HepG2 (cell line): ENCODE measurements around the gene COL26A1. TPM values are rescaled to one million over a fixed set of nuclear protein-coding genes. Genes with fewer than 3 reads are reported as not detected.
A peak's percentile ranks its signal among the peaks of the same experiment; 100 is the strongest.

Experiments
- ATAC-seq: fragments of 200-7000 bp; cut with Tn5 transposase; 3 replicates; pipeline ENCODE4 v1.9.1; 2020; ENCODE audit warnings: mild to moderate bottlenecking, moderate library complexity
- BruUV-seq: library from RNA; stranded (reverse); fragments of 400-500 nt; replicated peaks from 2 replicates; lab custom pipeline; 2021; lab: Mats Ljungman, UMichigan
- CTCF ChIA-PET: fragments of 300-600 bp; formaldehyde crosslinking; extraction: SDS; loops from one replicate; lab custom pipeline; 2021; ENCODE audit warnings: low total read pairs, inconsistent platforms, low intra/inter-chr PET ratio; lab: Yijun Ruan, JAX
- POLR2A ChIA-PET: fragments of 350-600 bp; sonication (Branson Sonifier 250); formaldehyde crosslinking; loops from one replicate; lab custom pipeline; 2020; ENCODE audit warnings: antibody characterized with exemption, inconsistent platforms; lab: Yijun Ruan, JAX
- DNase-seq: peaks from one replicate; pipeline ENCODE4 v3.0.0-alpha.2; 2015; ENCODE audit warnings: low spot score
- FAIRE-seq: peaks from 3 replicates; lab custom pipeline; 2011; peaks lifted over from hg19 to GRCh38; lab: Jason Lieb, UNC
- H2AFZ ChIP-seq: one replicate; pipeline ENCODE4 v1.6.1; 2011; ENCODE audit warnings: low read length, inconsistent platforms
- H3K27ac ChIP-seq: fragments of 300-600 bp; 3 replicates; pipeline ENCODE4 v1.8.0; 2011; ENCODE audit warnings: mixed run types, mild to moderate bottlenecking, mixed read lengths, low read length, inconsistent platforms; ENCODE audit not compliant: insufficient read depth; ENCODE audit errors: extremely low read length
- H3K27me3 ChIP-seq, 2 experiments: fragments of 200-600 bp in 1 of 2; 2 replicates in 1 of 2; 3 replicates in 1 of 2; pipeline versions ENCODE4 v1.6.0 to v1.8.0; 2011; ENCODE audit warnings: low read length in 2 of 2, mild to moderate bottlenecking in 2 of 2, moderate library complexity in 2 of 2, inconsistent platforms in 1 of 2; ENCODE audit not compliant: insufficient read depth in 2 of 2, control insufficient read depth in 1 of 2
- H3K36me3 ChIP-seq, 2 experiments: fragments of 200-600 bp in 1 of 2; replicated peaks in 1 of 2; 2 replicates in 1 of 2; 3 replicates in 1 of 2; pipeline versions ENCODE4 v1.5.1 to v1.8.0; 2011; ENCODE audit warnings: low read length in 2 of 2, inconsistent platforms in 1 of 2; ENCODE audit not compliant: insufficient read depth in 2 of 2, control insufficient read depth in 1 of 2
- H3K4me1 ChIP-seq: 2 replicates; pipeline ENCODE4 v1.5.1; 2012; ENCODE audit warnings: low read length, inconsistent platforms; ENCODE audit not compliant: insufficient read depth
- H3K4me2 ChIP-seq: 2 replicates; pipeline ENCODE4 v1.6.0; 2011; ENCODE audit warnings: low read depth, low read length, inconsistent platforms
- H3K4me3 ChIP-seq, 3 experiments: fragments of 200-600 bp in 1 of 3; sonication (generic), shearing (Covaris generic) in 1 of 3; replicated peaks in 1 of 3; 2 replicates each; pipeline ENCODE4 v1.5.1; 2011 to 2016; ENCODE audit warnings: low read length in 3 of 3, inconsistent platforms in 2 of 3, low read depth in 2 of 3, mild to moderate bottlenecking in 2 of 3, control low read depth in 1 of 3, mixed read lengths in 1 of 3; ENCODE audit not compliant: insufficient read depth in 1 of 3
- H3K79me2 ChIP-seq: one replicate; pipeline ENCODE4 v1.6.1; 2011; ENCODE audit warnings: low read length, inconsistent platforms; ENCODE audit not compliant: insufficient read depth
- H3K9ac ChIP-seq: 2 replicates; pipeline ENCODE4 v1.6.0; 2011; ENCODE audit warnings: mild to moderate bottlenecking, low read depth, low read length, inconsistent platforms; ENCODE audit not compliant: insufficient read depth
- H3K9me3 ChIP-seq: 2 replicates; pipeline ENCODE4 v1.5.1; 2012; ENCODE audit warnings: mild to moderate bottlenecking, low read length
- H4K20me1 ChIP-seq: 2 replicates; pipeline ENCODE4 v1.6.0; 2011; ENCODE audit warnings: inconsistent platforms, mild to moderate bottlenecking, low read length, moderate library complexity; ENCODE audit not compliant: insufficient read depth
- CBX5 ChIP-seq: sonication (generic); formaldehyde crosslinking; IDR thresholded peaks from 2 replicates; pipeline ENCODE4 v1.4.0; 2020; ENCODE audit warnings: missing genetic modification reagents, borderline replicate concordance
- CEBPB ChIP-seq: IDR thresholded peaks from 2 replicates; pipeline ENCODE4 v1.6.1; 2011; ENCODE audit warnings: low read depth, low read length, improper control_type of control experiment, borderline replicate concordance
- DDIT3 ChIP-seq: sonication (generic); formaldehyde crosslinking; IDR thresholded peaks from 2 replicates; pipeline ENCODE4 v1.4.0; 2020; ENCODE audit warnings: mild to moderate bottlenecking, missing genetic modification reagents
- IKZF4 ChIP-seq: sonication (generic); formaldehyde crosslinking; IDR thresholded peaks from 2 replicates; pipeline ENCODE4 v1.5.1; 2020; ENCODE audit warnings: borderline replicate concordance, mild to moderate bottlenecking, low read depth, missing genetic modification reagents; ENCODE audit errors: not compliant biosample characterization
- PAWR ChIP-seq: sonication (generic); formaldehyde crosslinking; IDR thresholded peaks from 2 replicates; pipeline ENCODE4 v1.4.0; 2020; ENCODE audit warnings: missing genetic modification reagents, mild to moderate bottlenecking, borderline replicate concordance
- RCOR2 ChIP-seq: IDR thresholded peaks from 2 replicates; pipeline ENCODE4 v1.6.1; 2016; ENCODE audit warnings: missing biosample characterization, missing genetic modification reagents
- RFX1 ChIP-seq: fragments of 450-650 bp; IDR thresholded peaks from 2 replicates; pipeline ENCODE4 v1.6.1; 2017
- STAG1 ChIP-seq: sonication (generic); formaldehyde crosslinking; IDR thresholded peaks from 2 replicates; pipeline ENCODE4 v1.4.0; 2020; ENCODE audit warnings: missing genetic modification reagents
- ZFP37 ChIP-seq: sonication (generic); formaldehyde crosslinking; IDR thresholded peaks from 2 replicates; pipeline ENCODE4 v1.4.0; 2020; ENCODE audit warnings: missing genetic modification reagents, borderline replicate concordance
- ZMYM3 ChIP-seq: sonication (generic); formaldehyde crosslinking; IDR thresholded peaks from 2 replicates; pipeline ENCODE4 v1.5.1; 2020; ENCODE audit warnings: mild to moderate bottlenecking, missing genetic modification reagents
- ZNF30 ChIP-seq: sonication (generic); formaldehyde crosslinking; IDR thresholded peaks from 2 replicates; pipeline ENCODE4 v1.5.0; 2020; ENCODE audit warnings: mild to moderate bottlenecking, missing genetic modification reagents
- WGBS: methylation state at CpG from one replicate; pipeline ENCODE4 v1.1.6; 2017; ENCODE audit warnings: low lambda C conversion rate; 5-methylcytosine and 5-hydroxymethylcytosine counted together
- in situ Hi-C: cut with HindIII; loops from 2 replicates; pipeline ENCODE4 v1.10.0; 2017; ENCODE audit warnings: low pct_unique_long_range_greater_than_20kb; ENCODE audit not compliant: extremely low pct_ligation_motif_present
- intact Hi-C: fragments of 100-400 bp; cut with micrococcal nuclease; formaldehyde crosslinking; loops from one replicate; pipeline ENCODE4 v1.10.0; 2022; ENCODE audit not compliant: unreplicated experiment
- polyA plus RNA-seq, 8 experiments: library from polyadenylated mRNA; depleted of rRNA in 3 of 8; stranded (reverse) in 7 of 8; unstranded in 1 of 8; fragments of >200 nt; fragmentation: Illumina TruSeq in 4 of 8; extraction: Trizol in 4 of 8; gene quantifications; 2 replicates each; pipeline versions ENCODE4 v1.2.1 to v1.2.3, GENCODE V29; 2011 to 2016; ENCODE audit warnings: low read depth in 4 of 8, missing spikeins in 1 of 8, mixed read lengths in 1 of 8; ENCODE audit not compliant: insufficient read depth in 1 of 8
- total RNA-seq, 5 experiments: library from RNA; depleted of rRNA; stranded (reverse); fragments of >200 nt; fragmentation: Illumina TruSeq; extraction: Trizol; gene quantifications; 2 replicates each; pipeline ENCODE4 v1.2.3, GENCODE V29; 2016; ENCODE audit warnings: low read depth in 1 of 5
- TF ChIP-seq, protein P1 (sequence below): sonication (generic); formaldehyde crosslinking; IDR thresholded peaks from 2 replicates; pipeline ENCODE4 v1.9.0; 2021; ENCODE audit warnings: missing genetic modification reagents, borderline replicate concordance
- TF ChIP-seq, protein P2 (sequence below): sonication (generic); formaldehyde crosslinking; IDR thresholded peaks from 2 replicates; pipeline ENCODE4 v1.8.1; 2023; ENCODE audit warnings: mild to moderate bottlenecking, inconsistent platforms, moderate library complexity, missing genetic modification reagents, borderline replicate concordance
- TF ChIP-seq, protein P3 (sequence below): IDR thresholded peaks from 2 replicates; pipeline ENCODE4 v1.6.1; 2018; ENCODE audit warnings: missing genetic modification reagents, mild to moderate bottlenecking, missing compliant biosample characterization
- TF ChIP-seq, protein P4 (sequence below): IDR thresholded peaks from 2 replicates; pipeline ENCODE4 v1.6.1; 2012; ENCODE audit warnings: inconsistent platforms
- TF ChIP-seq, protein P5 (sequence below): sonication (generic); formaldehyde crosslinking; IDR thresholded peaks from 2 replicates; pipeline ENCODE4 v1.9.0; 2022; ENCODE audit warnings: missing genetic modification reagents, mild to moderate bottlenecking, borderline replicate concordance

COL26A1 gene
- total and polyA plus RNA-seq, 2 of the 13 experiments (the other 11 are each of a cell fraction or from before 2014, with no cell fraction given): 7.8 to 9.2 TPM

DNA sequence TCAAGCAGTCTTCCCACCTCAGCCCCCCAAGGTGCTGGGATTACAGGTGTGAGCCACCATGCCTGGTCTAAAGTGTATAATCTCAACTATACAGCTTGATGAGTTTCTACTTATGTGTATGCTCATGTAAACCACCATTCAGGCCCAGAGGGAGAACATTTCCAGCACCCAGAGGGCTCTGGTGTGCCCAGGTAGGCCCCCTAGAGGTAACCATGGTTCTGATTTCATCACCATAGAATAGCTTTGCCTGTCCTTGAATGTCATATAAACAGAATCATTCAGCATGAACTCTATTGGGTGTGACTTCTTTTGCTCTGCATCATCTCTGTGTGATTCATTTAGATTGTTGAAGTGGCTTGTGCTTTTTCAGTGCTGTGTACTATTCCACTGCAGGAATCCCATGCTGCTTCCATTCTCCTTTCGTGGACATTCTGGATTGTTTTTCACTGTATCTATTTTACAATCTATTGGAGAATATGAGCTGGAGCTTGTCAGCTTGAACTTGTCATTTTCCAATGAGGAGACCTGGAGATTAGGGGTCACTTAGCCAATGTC lies 35.2 kb downstream of the COL26A1 start:
- H3K4me2 ChIP-seq: no peak overlapping the region
- no peak overlapping the region for H3K9ac ChIP-seq
- peak; percentile 13 for DNase-seq
- H3K27ac ChIP-seq: no peak overlapping the region
- H2AFZ ChIP-seq: no peak overlapping the region
- H3K4me1 ChIP-seq: peaks cover 39% of the 10 kb centered on the region
- peak; percentile 37 for FAIRE-seq
- in situ Hi-C loops: no loop called here
- no peaks in the 10 kb centered on the region for H3K9me3 ChIP-seq
- no peaks in the 10 kb centered on the region for H3K79me2 ChIP-seq
- intact Hi-C loops: loop anchor here (10.0 kb wide), 1 partner anchor 73 kb away; the partner anchor contains the start of gene IFT22
- peak; percentile 66; the same call in 2 of the 3 replicates for ATAC-seq
- whole genome bisulfite sequencing: 91% methylated on average over 1 of the region's 1 CpG
- ChIA-PET POLR2A (no interaction called here), CTCF (no interaction called here)
- no peaks in the 10 kb centered on the region for H4K20me1 ChIP-seq
- no TSS peak for BruUV-seq
- no peak overlapping the region for H3K4me3 ChIP-seq
- H3K27me3 ChIP-seq: no peaks in the 10 kb centered on the region
- H3K36me3 ChIP-seq: no peaks in the 10 kb centered on the region
- TF ChIP-seq, protein P1, sequence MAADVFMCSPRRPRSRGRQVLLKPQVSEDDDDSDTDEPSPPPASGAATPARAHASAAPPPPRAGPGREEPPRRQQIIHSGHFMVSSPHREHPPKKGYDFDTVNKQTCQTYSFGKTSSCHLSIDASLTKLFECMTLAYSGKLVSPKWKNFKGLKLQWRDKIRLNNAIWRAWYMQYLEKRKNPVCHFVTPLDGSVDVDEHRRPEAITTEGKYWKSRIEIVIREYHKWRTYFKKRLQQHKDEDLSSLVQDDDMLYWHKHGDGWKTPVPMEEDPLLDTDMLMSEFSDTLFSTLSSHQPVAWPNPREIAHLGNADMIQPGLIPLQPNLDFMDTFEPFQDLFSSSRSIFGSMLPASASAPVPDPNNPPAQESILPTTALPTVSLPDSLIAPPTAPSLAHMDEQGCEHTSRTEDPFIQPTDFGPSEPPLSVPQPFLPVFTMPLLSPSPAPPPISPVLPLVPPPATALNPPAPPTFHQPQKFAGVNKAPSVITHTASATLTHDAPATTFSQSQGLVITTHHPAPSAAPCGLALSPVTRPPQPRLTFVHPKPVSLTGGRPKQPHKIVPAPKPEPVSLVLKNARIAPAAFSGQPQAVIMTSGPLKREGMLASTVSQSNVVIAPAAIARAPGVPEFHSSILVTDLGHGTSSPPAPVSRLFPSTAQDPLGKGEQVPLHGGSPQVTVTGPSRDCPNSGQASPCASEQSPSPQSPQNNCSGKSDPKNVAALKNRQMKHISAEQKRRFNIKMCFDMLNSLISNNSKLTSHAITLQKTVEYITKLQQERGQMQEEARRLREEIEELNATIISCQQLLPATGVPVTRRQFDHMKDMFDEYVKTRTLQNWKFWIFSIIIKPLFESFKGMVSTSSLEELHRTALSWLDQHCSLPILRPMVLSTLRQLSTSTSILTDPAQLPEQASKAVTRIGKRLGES: no peak
- TF ChIP-seq CEBPB: no peak
- TF ChIP-seq STAG1 (CRISPR knock-in tag): peak; percentile 53
- TF ChIP-seq, protein P2, sequence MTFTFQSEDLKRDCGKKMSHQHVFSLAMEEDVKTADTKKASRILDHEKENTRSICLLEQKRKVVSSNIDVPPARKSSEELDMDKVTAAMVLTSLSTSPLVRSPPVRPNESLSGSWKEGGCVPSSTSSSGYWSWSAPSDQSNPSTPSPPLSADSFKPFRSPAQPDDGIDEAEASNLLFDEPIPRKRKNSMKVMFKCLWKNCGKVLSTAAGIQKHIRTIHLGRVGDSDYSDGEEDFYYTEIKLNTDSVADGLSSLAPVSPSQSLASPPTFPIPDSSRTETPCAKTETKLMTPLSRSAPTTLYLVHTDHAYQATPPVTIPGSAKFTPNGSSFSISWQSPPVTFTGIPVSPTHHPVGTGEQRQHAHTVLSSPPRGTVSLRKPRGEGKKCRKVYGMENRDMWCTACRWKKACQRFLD (CRISPR knock-in tag): no peak
- TF ChIP-seq ZNF30 (CRISPR knock-in tag): no peak
- no peak for TF ChIP-seq RCOR2 (CRISPR knock-in tag)
- no peak for TF ChIP-seq PAWR (CRISPR knock-in tag)
- TF ChIP-seq CBX5 (CRISPR knock-in tag): no peak
- TF ChIP-seq, protein P3, sequence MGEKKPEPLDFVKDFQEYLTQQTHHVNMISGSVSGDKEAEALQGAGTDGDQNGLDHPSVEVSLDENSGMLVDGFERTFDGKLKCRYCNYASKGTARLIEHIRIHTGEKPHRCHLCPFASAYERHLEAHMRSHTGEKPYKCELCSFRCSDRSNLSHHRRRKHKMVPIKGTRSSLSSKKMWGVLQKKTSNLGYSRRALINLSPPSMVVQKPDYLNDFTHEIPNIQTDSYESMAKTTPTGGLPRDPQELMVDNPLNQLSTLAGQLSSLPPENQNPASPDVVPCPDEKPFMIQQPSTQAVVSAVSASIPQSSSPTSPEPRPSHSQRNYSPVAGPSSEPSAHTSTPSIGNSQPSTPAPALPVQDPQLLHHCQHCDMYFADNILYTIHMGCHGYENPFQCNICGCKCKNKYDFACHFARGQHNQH (CRISPR knock-in tag): no peak
- TF ChIP-seq, protein P4, sequence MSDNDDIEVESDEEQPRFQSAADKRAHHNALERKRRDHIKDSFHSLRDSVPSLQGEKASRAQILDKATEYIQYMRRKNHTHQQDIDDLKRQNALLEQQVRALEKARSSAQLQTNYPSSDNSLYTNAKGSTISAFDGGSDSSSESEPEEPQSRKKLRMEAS: no peak
- no peak for TF ChIP-seq RFX1
- TF ChIP-seq IKZF4 (CRISPR knock-in tag): no peak
- no peak for TF ChIP-seq ZFP37
- 0 out of 2 replicates have a peak, but pooled peaks have one; percentile 20 for TF ChIP-seq ZMYM3
- TF ChIP-seq DDIT3 (CRISPR knock-in tag): no peak
- TF ChIP-seq, protein P5, sequence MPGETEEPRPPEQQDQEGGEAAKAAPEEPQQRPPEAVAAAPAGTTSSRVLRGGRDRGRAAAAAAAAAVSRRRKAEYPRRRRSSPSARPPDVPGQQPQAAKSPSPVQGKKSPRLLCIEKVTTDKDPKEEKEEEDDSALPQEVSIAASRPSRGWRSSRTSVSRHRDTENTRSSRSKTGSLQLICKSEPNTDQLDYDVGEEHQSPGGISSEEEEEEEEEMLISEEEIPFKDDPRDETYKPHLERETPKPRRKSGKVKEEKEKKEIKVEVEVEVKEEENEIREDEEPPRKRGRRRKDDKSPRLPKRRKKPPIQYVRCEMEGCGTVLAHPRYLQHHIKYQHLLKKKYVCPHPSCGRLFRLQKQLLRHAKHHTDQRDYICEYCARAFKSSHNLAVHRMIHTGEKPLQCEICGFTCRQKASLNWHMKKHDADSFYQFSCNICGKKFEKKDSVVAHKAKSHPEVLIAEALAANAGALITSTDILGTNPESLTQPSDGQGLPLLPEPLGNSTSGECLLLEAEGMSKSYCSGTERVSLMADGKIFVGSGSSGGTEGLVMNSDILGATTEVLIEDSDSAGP (CRISPR knock-in tag): no peak
